Endodermal cell (in vitro differentiated cells): ENCODE results near the gene RNF2. TPM values are rescaled to one million over a fixed set of nuclear protein-coding genes. Genes with fewer than 3 reads are reported as not detected.

Experiments used
- DNase-seq: peaks from one replicate; pipeline ENCODE4 v3.0.0-alpha.2; 2017
- H3K27ac ChIP-seq: 2 replicates; pipeline ENCODE4 v1.5.1; 2013; ENCODE audit warnings: mild to moderate bottlenecking, low read depth, low read length, moderate library complexity
- H3K27me3 ChIP-seq: 2 replicates; pipeline ENCODE4 v1.6.1; 2013; ENCODE audit warnings: mild to moderate bottlenecking, low read length, moderate library complexity; ENCODE audit not compliant: insufficient read depth, control insufficient read depth, poor library complexity, severe bottlenecking
- H3K36me3 ChIP-seq: 2 replicates; pipeline ENCODE4 v1.7.0; 2013; ENCODE audit warnings: mild to moderate bottlenecking, low read length, moderate library complexity; ENCODE audit not compliant: control insufficient read depth, insufficient read depth
- H3K4me1 ChIP-seq: one replicate; pipeline ENCODE4 v1.7.0; 2013; ENCODE audit warnings: low read length; ENCODE audit not compliant: control insufficient read depth, insufficient read depth
- H3K4me3 ChIP-seq: 2 replicates; pipeline ENCODE4 v1.5.1; 2013; ENCODE audit warnings: mild to moderate bottlenecking, low read length, moderate library complexity
- H3K9ac ChIP-seq: 2 replicates; pipeline ENCODE4 v1.6.1; 2013; ENCODE audit warnings: mild to moderate bottlenecking, low read length, moderate library complexity; ENCODE audit not compliant: poor library complexity, severe bottlenecking; ENCODE audit errors: extremely low read depth
- H3K9me3 ChIP-seq: 2 replicates; pipeline ENCODE4 v1.6.1; 2013; ENCODE audit warnings: mild to moderate bottlenecking, low read length, moderate library complexity; ENCODE audit not compliant: control insufficient read depth
- H3K27ac Mint-ChIP-seq: 2 replicates; pipeline ENCODE4 v1.8.0; 2020; ENCODE audit warnings: mixed read lengths
- H3K27me3 Mint-ChIP-seq: 2 replicates; pipeline ENCODE4 v1.8.0; 2021; ENCODE audit warnings: mild to moderate bottlenecking, mixed read lengths; ENCODE audit not compliant: insufficient read depth
- H3K36me3 Mint-ChIP-seq: 2 replicates; pipeline ENCODE4 v1.8.0; 2020; ENCODE audit warnings: low read depth, mixed read lengths
- H3K4me1 Mint-ChIP-seq: 2 replicates; pipeline ENCODE4 v1.8.0; 2020; ENCODE audit warnings: mixed read lengths
- H3K4me3 Mint-ChIP-seq: 2 replicates; pipeline ENCODE4 v1.8.0; 2020; ENCODE audit warnings: mild to moderate bottlenecking, moderate library complexity, mixed read lengths
- H3K9me3 Mint-ChIP-seq: 2 replicates; pipeline ENCODE4 v1.8.0; 2020; ENCODE audit warnings: mild to moderate bottlenecking, mixed read lengths
- WGBS, 2 experiments: methylation state at CpG; one replicate each; pipeline versions ENCODE4 v1.1.5 to v1.1.7; 2013; ENCODE audit warnings: missing lambda C conversion rate in 2 of 2, mixed read lengths in 1 of 2; ENCODE audit not compliant: insufficient coverage in 1 of 2, insufficient read length in 1 of 2; 5-methylcytosine and 5-hydroxymethylcytosine counted together
- total RNA-seq, 2 donors: library from RNA; stranded (reverse); fragmentation: NEBNext Ultra II Directional in 1 of 2; extraction: Animal tissue kit (Norgen Biotek cat#: 25700) in 1 of 2; gene quantifications; 2 replicates in 1 of 2; 3 replicates in 1 of 2; pipeline ENCODE4 v1.2.1, GENCODE V29; 2021
- TF ChIP-seq, protein P1 (sequence below): fragments of 200-600 bp; sonication (generic); conservative IDR thresholded peaks from 2 replicates; pipeline ENCODE4 v1.5.0; 2021; ENCODE audit warnings: antibody characterized with exemption, mild to moderate bottlenecking

RNF2 gene
- total RNA-seq, 2 donors from 2014 or later: 61.1 to 66.9 TPM

DNA sequence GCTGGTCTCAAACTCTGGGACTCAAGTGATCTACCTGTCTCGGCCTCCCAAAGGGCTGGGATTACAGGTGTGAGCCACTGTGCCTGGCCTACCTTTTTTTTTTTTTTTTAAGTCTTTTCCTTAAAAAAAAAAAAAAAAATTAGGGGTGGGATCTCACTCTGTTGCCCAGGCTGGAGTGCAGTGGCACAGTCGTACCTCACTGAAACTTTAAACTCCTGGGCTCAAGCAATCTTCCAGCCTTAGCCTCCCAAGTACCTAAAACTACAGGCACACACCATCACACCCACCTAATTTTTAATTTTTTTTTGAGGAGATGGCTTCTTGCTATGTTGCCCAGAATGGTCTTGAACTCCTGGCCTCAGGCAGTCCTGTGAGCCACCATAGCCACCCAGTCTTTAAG, 38.5 kb downstream of the RNF2 start:
- peaks cover 36% of the 10 kb centered on the region for H3K36me3 Mint-ChIP-seq

DNA sequence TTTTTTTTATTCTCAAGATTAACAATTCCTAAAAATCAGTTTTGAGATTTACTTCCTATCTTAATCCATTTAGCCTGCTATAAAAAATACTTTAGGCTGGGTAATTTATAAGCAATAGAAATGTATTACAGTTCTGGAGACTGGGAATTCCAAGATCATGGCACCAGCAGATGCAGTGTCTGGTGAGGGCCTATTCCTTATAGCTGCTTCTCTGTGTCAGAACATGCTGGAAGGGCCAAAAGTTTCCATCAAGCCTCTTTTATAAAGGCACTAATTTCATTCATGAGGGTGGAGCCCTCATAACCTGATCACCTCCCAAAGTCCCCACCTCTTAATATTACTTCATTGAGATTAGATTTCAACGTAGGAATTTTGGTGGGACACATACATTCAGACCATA, 41.7 kb downstream of the RNF2 start:
- peaks cover 53% of the 10 kb centered on the region for H3K36me3 Mint-ChIP-seq
- H3K27ac Mint-ChIP-seq: no peak overlapping the region
- Histone ChIP-seq H3K27me3 (no peaks in the 10 kb centered on the region), H3K27ac (no peak overlapping the region), H3K9ac (no peak overlapping the region), H3K9me3 (no peaks in the 10 kb centered on the region), H3K4me1 (no peaks in the 10 kb centered on the region), H3K4me3 (no peak overlapping the region), H3K36me3 (peaks cover 46% of the 10 kb centered on the region)
- no peak overlapping the region for H3K4me3 Mint-ChIP-seq
- no peaks in the 10 kb centered on the region for H3K27me3 Mint-ChIP-seq
- WGBS, 2 experiments: 90 to 100% methylated on average over 1 of the region's 1 CpG
- TF ChIP-seq, protein P1, sequence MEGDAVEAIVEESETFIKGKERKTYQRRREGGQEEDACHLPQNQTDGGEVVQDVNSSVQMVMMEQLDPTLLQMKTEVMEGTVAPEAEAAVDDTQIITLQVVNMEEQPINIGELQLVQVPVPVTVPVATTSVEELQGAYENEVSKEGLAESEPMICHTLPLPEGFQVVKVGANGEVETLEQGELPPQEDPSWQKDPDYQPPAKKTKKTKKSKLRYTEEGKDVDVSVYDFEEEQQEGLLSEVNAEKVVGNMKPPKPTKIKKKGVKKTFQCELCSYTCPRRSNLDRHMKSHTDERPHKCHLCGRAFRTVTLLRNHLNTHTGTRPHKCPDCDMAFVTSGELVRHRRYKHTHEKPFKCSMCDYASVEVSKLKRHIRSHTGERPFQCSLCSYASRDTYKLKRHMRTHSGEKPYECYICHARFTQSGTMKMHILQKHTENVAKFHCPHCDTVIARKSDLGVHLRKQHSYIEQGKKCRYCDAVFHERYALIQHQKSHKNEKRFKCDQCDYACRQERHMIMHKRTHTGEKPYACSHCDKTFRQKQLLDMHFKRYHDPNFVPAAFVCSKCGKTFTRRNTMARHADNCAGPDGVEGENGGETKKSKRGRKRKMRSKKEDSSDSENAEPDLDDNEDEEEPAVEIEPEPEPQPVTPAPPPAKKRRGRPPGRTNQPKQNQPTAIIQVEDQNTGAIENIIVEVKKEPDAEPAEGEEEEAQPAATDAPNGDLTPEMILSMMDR: no peak
- no peak for DNase-seq
- H3K4me1 Mint-ChIP-seq: peaks cover 2% of the 10 kb centered on the region
- H3K9me3 Mint-ChIP-seq: no peaks in the 10 kb centered on the region

More for the DNA sequence above, 38.5 kb downstream of the RNF2 start:
- Histone ChIP-seq H3K27me3 (no peaks in the 10 kb centered on the region), H3K4me3 (no peak overlapping the region), H3K36me3 (peaks cover 14% of the 10 kb centered on the region), H3K27ac (no peak overlapping the region), H3K9ac (no peak overlapping the region), H3K9me3 (no peaks in the 10 kb centered on the region), H3K4me1 (no peaks in the 10 kb centered on the region)
- H3K4me3 Mint-ChIP-seq: no peak overlapping the region
- no peaks in the 10 kb centered on the region for H3K27me3 Mint-ChIP-seq
- H3K4me1 Mint-ChIP-seq: peaks cover 2% of the 10 kb centered on the region
- H3K27ac Mint-ChIP-seq: no peak overlapping the region
- DNase-seq: no peak
- TF ChIP-seq, protein P1: no peak
- H3K9me3 Mint-ChIP-seq: no peaks in the 10 kb centered on the region
- WGBS, 2 experiments: 90% methylated on average over 2 of the region's 2 CpGs; no CpG with 5 or more reads in 1 of the 2 experiments

DNA sequence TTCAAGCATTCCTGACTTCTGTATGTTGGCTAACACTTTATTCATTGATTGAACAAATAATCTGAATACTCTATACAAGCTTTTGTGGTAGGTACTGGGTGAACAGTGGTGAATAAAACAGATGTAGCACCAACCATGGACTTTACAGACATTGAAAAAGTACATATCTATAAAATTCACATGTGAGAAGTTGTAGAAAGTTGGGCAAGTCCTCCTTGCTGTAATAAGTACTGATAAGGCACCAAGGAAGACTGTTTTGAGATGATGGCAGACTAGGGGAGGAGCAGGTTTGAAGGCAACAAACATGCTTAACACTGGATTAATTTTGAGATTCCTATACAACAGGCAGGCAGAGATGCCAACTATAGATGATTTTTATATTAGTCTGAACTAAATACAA, 42.4 kb downstream of the RNF2 start:
- H3K27me3 Mint-ChIP-seq: no peaks in the 10 kb centered on the region
- H3K27ac ChIP-seq: no peak overlapping the region
- peaks cover 54% of the 10 kb centered on the region for H3K36me3 Mint-ChIP-seq
- TF ChIP-seq, protein P1: no peak
- H3K9me3 ChIP-seq: no peaks in the 10 kb centered on the region
- no peak for DNase-seq
- no peak overlapping the region for H3K4me3 ChIP-seq
- H3K4me1 ChIP-seq: no peaks in the 10 kb centered on the region
- H3K4me1 Mint-ChIP-seq: peaks cover 2% of the 10 kb centered on the region
- H3K27me3 ChIP-seq: no peaks in the 10 kb centered on the region
- H3K4me3 Mint-ChIP-seq: no peak overlapping the region
- no peaks in the 10 kb centered on the region for H3K9me3 Mint-ChIP-seq
- peaks cover 50% of the 10 kb centered on the region for H3K36me3 ChIP-seq
- H3K9ac ChIP-seq: no peak overlapping the region
- no peak overlapping the region for H3K27ac Mint-ChIP-seq
